HepG2 (cell line): ENCODE data around the gene RCCD1. TPM values are rescaled to one million over a fixed set of nuclear protein-coding genes. Genes with fewer than 3 reads are reported as not detected.
A peak's percentile ranks its signal among the peaks of the same experiment; 100 is the strongest.

ENCODE experiments used
- ATAC-seq: fragments of 200-7000 bp; cut with Tn5 transposase; 3 replicates; pipeline ENCODE4 v1.9.1; 2020; ENCODE audit warnings: mild to moderate bottlenecking, moderate library complexity
- BruUV-seq: library from RNA; stranded (reverse); fragments of 400-500 nt; replicated peaks from 2 replicates; lab custom pipeline; 2021; lab: Mats Ljungman, UMichigan
- CTCF ChIA-PET: fragments of 300-600 bp; formaldehyde crosslinking; extraction: SDS; loops from one replicate; lab custom pipeline; 2021; ENCODE audit warnings: low total read pairs, inconsistent platforms, low intra/inter-chr PET ratio; lab: Yijun Ruan, JAX
- POLR2A ChIA-PET: fragments of 350-600 bp; sonication (Branson Sonifier 250); formaldehyde crosslinking; loops from one replicate; lab custom pipeline; 2020; ENCODE audit warnings: antibody characterized with exemption, inconsistent platforms; lab: Yijun Ruan, JAX
- DNase-seq: peaks from one replicate; pipeline ENCODE4 v3.0.0-alpha.2; 2015; ENCODE audit warnings: low spot score
- FAIRE-seq: peaks from 3 replicates; lab custom pipeline; 2011; peaks lifted over from hg19 to GRCh38; lab: Jason Lieb, UNC
- H2AFZ ChIP-seq: one replicate; pipeline ENCODE4 v1.6.1; 2011; ENCODE audit warnings: low read length, inconsistent platforms
- H3K27ac ChIP-seq: fragments of 300-600 bp; 3 replicates; pipeline ENCODE4 v1.8.0; 2011; ENCODE audit warnings: mixed run types, mild to moderate bottlenecking, mixed read lengths, low read length, inconsistent platforms; ENCODE audit not compliant: insufficient read depth; ENCODE audit errors: extremely low read length
- H3K27me3 ChIP-seq, 2 experiments: fragments of 200-600 bp in 1 of 2; 2 replicates in 1 of 2; 3 replicates in 1 of 2; pipeline versions ENCODE4 v1.6.0 to v1.8.0; 2011; ENCODE audit warnings: low read length in 2 of 2, mild to moderate bottlenecking in 2 of 2, moderate library complexity in 2 of 2, inconsistent platforms in 1 of 2; ENCODE audit not compliant: insufficient read depth in 2 of 2, control insufficient read depth in 1 of 2
- H3K36me3 ChIP-seq, 2 experiments: fragments of 200-600 bp in 1 of 2; replicated peaks in 1 of 2; 2 replicates in 1 of 2; 3 replicates in 1 of 2; pipeline versions ENCODE4 v1.5.1 to v1.8.0; 2011; ENCODE audit warnings: low read length in 2 of 2, inconsistent platforms in 1 of 2; ENCODE audit not compliant: insufficient read depth in 2 of 2, control insufficient read depth in 1 of 2
- H3K4me1 ChIP-seq: 2 replicates; pipeline ENCODE4 v1.5.1; 2012; ENCODE audit warnings: low read length, inconsistent platforms; ENCODE audit not compliant: insufficient read depth
- H3K4me2 ChIP-seq: 2 replicates; pipeline ENCODE4 v1.6.0; 2011; ENCODE audit warnings: low read depth, low read length, inconsistent platforms
- H3K4me3 ChIP-seq, 3 experiments: fragments of 200-600 bp in 1 of 3; sonication (generic), shearing (Covaris generic) in 1 of 3; replicated peaks in 1 of 3; 2 replicates each; pipeline ENCODE4 v1.5.1; 2011 to 2016; ENCODE audit warnings: low read length in 3 of 3, inconsistent platforms in 2 of 3, low read depth in 2 of 3, mild to moderate bottlenecking in 2 of 3, control low read depth in 1 of 3, mixed read lengths in 1 of 3; ENCODE audit not compliant: insufficient read depth in 1 of 3
- H3K79me2 ChIP-seq: one replicate; pipeline ENCODE4 v1.6.1; 2011; ENCODE audit warnings: low read length, inconsistent platforms; ENCODE audit not compliant: insufficient read depth
- H3K9ac ChIP-seq: 2 replicates; pipeline ENCODE4 v1.6.0; 2011; ENCODE audit warnings: mild to moderate bottlenecking, low read depth, low read length, inconsistent platforms; ENCODE audit not compliant: insufficient read depth
- H3K9me3 ChIP-seq: 2 replicates; pipeline ENCODE4 v1.5.1; 2012; ENCODE audit warnings: mild to moderate bottlenecking, low read length
- H4K20me1 ChIP-seq: 2 replicates; pipeline ENCODE4 v1.6.0; 2011; ENCODE audit warnings: inconsistent platforms, mild to moderate bottlenecking, low read length, moderate library complexity; ENCODE audit not compliant: insufficient read depth
- BCL6 ChIP-seq: IDR thresholded peaks from 2 replicates; pipeline ENCODE4 v1.6.1; 2016; ENCODE audit warnings: missing genetic modification reagents, missing compliant biosample characterization
- HOMEZ ChIP-seq: IDR thresholded peaks from 2 replicates; pipeline ENCODE4 v1.6.1; 2016; ENCODE audit warnings: low read depth
- MAFF ChIP-seq: IDR thresholded peaks from 2 replicates; pipeline ENCODE4 v1.6.1; 2011; ENCODE audit warnings: low read depth, low read length, improper control_type of control experiment
- MAFK ChIP-seq, 2 experiments: IDR thresholded peaks in 1 of 2; conservative IDR thresholded peaks in 1 of 2; 2 replicates each; pipeline ENCODE4 v1.6.1; 2011; ENCODE audit warnings: improper control_type of control experiment in 2 of 2, low read length in 2 of 2
- ZNF121 ChIP-seq: sonication (generic); formaldehyde crosslinking; IDR thresholded peaks from 2 replicates; pipeline ENCODE4 v1.5.0; 2020; ENCODE audit warnings: mild to moderate bottlenecking, missing genetic modification reagents
- WGBS: methylation state at CpG from one replicate; pipeline ENCODE4 v1.1.6; 2017; ENCODE audit warnings: low lambda C conversion rate; 5-methylcytosine and 5-hydroxymethylcytosine counted together
- in situ Hi-C: cut with HindIII; loops from 2 replicates; pipeline ENCODE4 v1.10.0; 2017; ENCODE audit warnings: low pct_unique_long_range_greater_than_20kb; ENCODE audit not compliant: extremely low pct_ligation_motif_present
- intact Hi-C: fragments of 100-400 bp; cut with micrococcal nuclease; formaldehyde crosslinking; loops from one replicate; pipeline ENCODE4 v1.10.0; 2022; ENCODE audit not compliant: unreplicated experiment
- polyA plus RNA-seq, 8 experiments: library from polyadenylated mRNA; depleted of rRNA in 3 of 8; stranded (reverse) in 7 of 8; unstranded in 1 of 8; fragments of >200 nt; fragmentation: Illumina TruSeq in 4 of 8; extraction: Trizol in 4 of 8; gene quantifications; 2 replicates each; pipeline versions ENCODE4 v1.2.1 to v1.2.3, GENCODE V29; 2011 to 2016; ENCODE audit warnings: low read depth in 4 of 8, missing spikeins in 1 of 8, mixed read lengths in 1 of 8; ENCODE audit not compliant: insufficient read depth in 1 of 8
- total RNA-seq, 5 experiments: library from RNA; depleted of rRNA; stranded (reverse); fragments of >200 nt; fragmentation: Illumina TruSeq; extraction: Trizol; gene quantifications; 2 replicates each; pipeline ENCODE4 v1.2.3, GENCODE V29; 2016; ENCODE audit warnings: low read depth in 1 of 5

RCCD1 gene
- total and polyA plus RNA-seq, 2 of the 13 experiments (the other 11 are each of a cell fraction or from before 2014, with no cell fraction given), result 14.1 to 15.1 TPM

DNA sequence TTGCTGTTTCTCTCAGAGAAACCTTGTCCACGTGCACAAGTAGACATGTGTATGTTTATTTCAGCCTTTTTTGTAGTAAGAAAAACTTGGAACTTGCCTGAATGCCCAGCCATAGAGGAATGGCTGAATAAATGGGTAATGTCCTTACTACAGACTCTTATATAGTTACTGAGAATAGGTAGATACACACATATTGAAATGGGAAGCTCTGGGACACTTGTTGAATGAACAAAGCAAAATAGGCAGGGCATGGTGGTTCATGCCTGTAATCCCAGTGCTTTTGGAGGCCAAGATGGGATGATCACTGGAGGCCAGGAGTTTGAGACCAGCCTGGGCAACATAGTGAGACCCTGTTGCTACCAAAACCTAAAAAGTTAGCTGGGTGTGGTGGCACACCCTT is 17.9 kb upstream of the RCCD1 start:
- DNase-seq, result no peak
- Histone ChIP-seq H3K27me3 (no peaks in the 10 kb centered on the region; a peak in 2 of 5 replicates), H2AFZ (no peak overlapping the region), H4K20me1 (no peaks in the 10 kb centered on the region), H3K4me1 (peaks cover 35% of the 10 kb centered on the region), H3K4me3 (no peak overlapping the region), H3K36me3 (peaks cover 10 to 24% of the 10 kb centered on the region in 2 experiments; a peak in 4 of 5 replicates), H3K4me2 (0 out of 2 replicates have a peak overlapping the region, but pooled peaks have one; percentile 11), H3K9me3 (no peaks in the 10 kb centered on the region), H3K9ac (no peak overlapping the region), H3K79me2 (peaks cover 4% of the 10 kb centered on the region), H3K27ac (no peak overlapping the region)
- no peak for FAIRE-seq
- ChIA-PET POLR2A (no interaction called here), CTCF (no interaction called here)
- in situ Hi-C loops (loop anchor here (25.0 kb wide), 1 partner anchor 325 kb away; no protein-coding TSS in a partner anchor), intact Hi-C loops (loop anchor here (10.0 kb wide), 1 partner anchor 58 kb away; the partner anchor contains the start of gene PRC1)
- no peak for ATAC-seq
- TF ChIP-seq BCL6 (CRISPR knock-in tag) (no peak), ZNF121 (CRISPR knock-in tag) (peak; percentile 27; the same call in 1 of the 2 replicates)
- 97% methylated on average over 1 of the region's 1 CpG for WGBS
- no TSS peak for BruUV-seq

DNA sequence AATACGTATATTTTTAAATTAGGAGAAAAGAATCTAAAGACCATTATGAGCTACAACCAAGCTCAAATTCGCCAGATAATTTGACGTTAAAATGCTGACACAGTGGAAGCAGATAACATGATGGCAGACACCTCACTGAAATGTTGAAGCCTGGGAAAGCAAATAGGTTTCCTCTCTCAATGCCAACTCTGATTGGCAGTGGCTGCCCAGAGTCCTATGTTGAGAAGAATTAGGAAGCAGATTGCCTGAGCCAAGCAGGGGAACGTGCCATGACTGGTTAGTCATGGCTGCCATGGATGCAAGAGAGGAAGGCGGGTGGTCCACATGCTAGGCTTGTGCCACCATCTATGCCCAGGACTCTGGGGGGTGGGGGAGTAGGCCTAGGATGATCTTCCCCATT is 16.4 kb upstream of the RCCD1 start:
- H3K4me2 ChIP-seq, result no peak overlapping the region
- WGBS, result 92% methylated on average over 5 of the region's 5 CpGs
- H3K79me2 ChIP-seq, result peaks cover 4% of the 10 kb centered on the region
- peaks cover 17 to 38% of the 10 kb centered on the region in 2 experiments; a peak in 4 of 5 replicates for H3K36me3 ChIP-seq
- CTCF ChIA-PET, result no interaction called here
- no peak overlapping the region for H3K4me3 ChIP-seq
- peak in 1 of 2 experiments; percentile 44; a peak in 2 of 4 replicates for TF ChIP-seq MAFK (conservative IDR thresholded peaks at IDR 0.05 in 1 of 2, IDR thresholded peaks at IDR 0.05 in 1 of 2; ENCODE audit: low read length in 2 of 2)
- TF ChIP-seq MAFF, result peak; percentile 10; the same call in 1 of the 2 replicates
- TF ChIP-seq HOMEZ, result no peak
- H2AFZ ChIP-seq, result no peak overlapping the region
- no peak overlapping the region for H3K9ac ChIP-seq
- no peak for FAIRE-seq
- no peaks in the 10 kb centered on the region for H4K20me1 ChIP-seq
- H3K27ac ChIP-seq, result no peak overlapping the region
- no peak for ATAC-seq
- peaks cover 25% of the 10 kb centered on the region for H3K4me1 ChIP-seq
- H3K27me3 ChIP-seq, result no peaks in the 10 kb centered on the region; a peak in 1 of 5 replicates
- BruUV-seq, result no TSS peak
- no peaks in the 10 kb centered on the region for H3K9me3 ChIP-seq
- POLR2A ChIA-PET, result no interaction called here
- no peak for DNase-seq
- intact Hi-C loops, result loop anchor here (10.0 kb wide), 1 partner anchor 57 kb away; the partner anchor contains the start of gene PRC1
- in situ Hi-C loops, result loop anchor here (25.0 kb wide), 1 partner anchor 324 kb away; no protein-coding TSS in a partner anchor
